OCI-LY3 (cell line): ENCODE measurements around the gene SFT2D2.

Experiments
- CTCF ChIP-seq: fragments of 200-600, 300-600 bp; sonication (generic); IDR thresholded peaks from 2 replicates; pipeline ENCODE4 v1.5.1; 2014; ENCODE audit warnings: antibody characterized with exemption, low read length, low read depth
- EZH2phosphoT487 ChIP-seq: fragments of 200-600 bp; shearing (Covaris generic); IDR thresholded peaks from 2 replicates; pipeline ENCODE4 v1.6.1; 2018; ENCODE audit warnings: antibody characterized with exemption, mixed run types, low read depth

GRCh38 chr1:168199056-168199455, 26.7 kb upstream of the SFT2D2 start:
- TF ChIP-seq CTCF (no peak), EZH2phosphoT487 (no peak)
